ENCODE results near the gene PNMA6E.

Gene PNMA6E

GRCh38 chrX:153408221-153408721 lies 7.1 kb upstream of the PNMA6E start:
- H3K14ac ChIP-seq (ENCODE audit: low read length), result no peak overlapping the region
- no peaks in the 10 kb centered on the region for H3K79me1 ChIP-seq (ENCODE audit: low read depth, low read length)
- H3K4me3 ChIP-seq (ENCODE audit: low read length in 2 of 2), result no peak overlapping the region
- H4K8ac ChIP-seq (ENCODE audit: low read depth, low read length), result no peak overlapping the region
- no peak overlapping the region for H2BK5ac ChIP-seq (ENCODE audit: low read length)
- no peaks in the 10 kb centered on the region for H3K9me3 ChIP-seq (replicated peaks in 1 of 2; ENCODE audit: control insufficient read depth in 2 of 2, insufficient read depth in 1 of 2, low read depth in 1 of 2, low read length in 2 of 2)
- no peak overlapping the region for H3K23ac ChIP-seq (ENCODE audit: low read depth, low read length, poor library complexity)
- H3K4me1 ChIP-seq (ENCODE audit: control insufficient read depth in 2 of 2, insufficient read depth in 1 of 2, low read depth in 1 of 2, low read length in 2 of 2), result no peaks in the 10 kb centered on the region
- no peak overlapping the region for H3K4ac ChIP-seq (ENCODE audit: low read length)
- no peaks in the 10 kb centered on the region for H3K36me3 ChIP-seq (replicated peaks in 1 of 2; ENCODE audit: control insufficient read depth in 2 of 2, insufficient read depth in 2 of 2, low read length in 2 of 2)
- no peak overlapping the region for H3K4me2 ChIP-seq (ENCODE audit: insufficient read depth, low read length, poor library complexity, severe bottlenecking)
- no peak overlapping the region for H4K91ac ChIP-seq (ENCODE audit: low read depth, low read length, poor library complexity)
- H2BK12ac ChIP-seq (ENCODE audit: low read length), result no peak overlapping the region
- no peak overlapping the region for H2AK5ac ChIP-seq (ENCODE audit: low read depth, low read length)
- H2AFZ ChIP-seq (ENCODE audit: low read length), result no peak overlapping the region
- no peak overlapping the region for H3K18ac ChIP-seq (ENCODE audit: low read length)
- H2BK15ac ChIP-seq (ENCODE audit: low read length), result no peak overlapping the region
- no CpG with 5 or more reads among the region's 10 CpGs for WGBS, 2 donors (ENCODE audit: extremely low coverage in 2 of 2, insufficient read length in 2 of 2, insufficient replicate concordance in 1 of 2)
- no peak overlapping the region for H3K9ac ChIP-seq (ENCODE audit: low read depth, low read length, poor library complexity)
- peaks cover 0 to 82% (median 10%) of the 10 kb centered on the region in 3 experiments for H3K27me3 ChIP-seq (ENCODE audit: control insufficient read depth in 3 of 3, insufficient read depth in 3 of 3, low read depth in 1 of 3, low read length in 3 of 3)
- no peak overlapping the region for H2BK120ac ChIP-seq (ENCODE audit: low read depth, low read length)
- H3K27ac ChIP-seq (replicated peaks; ENCODE audit: low read length), result no peak overlapping the region
- no peak for DNase-seq (ENCODE audit: low spot score)

DNA sequence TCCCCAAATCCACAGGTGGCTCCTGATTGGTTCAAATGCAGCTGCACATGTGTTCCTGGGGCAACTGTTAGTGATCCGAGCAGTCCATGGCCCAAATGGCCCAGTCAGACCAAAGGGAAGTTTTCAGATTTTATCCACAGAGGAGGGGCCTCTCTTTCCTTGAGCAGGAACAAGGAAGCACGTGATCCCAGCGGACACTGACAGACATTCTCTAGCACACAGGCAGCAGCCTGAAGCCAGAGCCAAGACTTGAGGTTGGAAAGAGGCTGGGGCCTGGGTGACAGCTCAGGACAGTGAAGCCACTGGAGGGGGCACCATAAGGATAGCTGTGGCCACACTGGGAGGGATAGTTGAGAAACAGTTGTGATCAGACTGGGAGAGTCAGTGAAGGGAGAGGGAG lies 6.6 kb upstream of the PNMA6E start:
- Histone ChIP-seq H2BK12ac (ENCODE audit: low read length) (peak overlapping the region; percentile 22), H3K27me3 (ENCODE audit: control insufficient read depth in 3 of 3, insufficient read depth in 3 of 3, low read depth in 1 of 3, low read length in 3 of 3) (peaks cover 0 to 78% (median 10%) of the 10 kb centered on the region in 3 experiments)
- no peak for DNase-seq (ENCODE audit: low spot score)

DNA sequence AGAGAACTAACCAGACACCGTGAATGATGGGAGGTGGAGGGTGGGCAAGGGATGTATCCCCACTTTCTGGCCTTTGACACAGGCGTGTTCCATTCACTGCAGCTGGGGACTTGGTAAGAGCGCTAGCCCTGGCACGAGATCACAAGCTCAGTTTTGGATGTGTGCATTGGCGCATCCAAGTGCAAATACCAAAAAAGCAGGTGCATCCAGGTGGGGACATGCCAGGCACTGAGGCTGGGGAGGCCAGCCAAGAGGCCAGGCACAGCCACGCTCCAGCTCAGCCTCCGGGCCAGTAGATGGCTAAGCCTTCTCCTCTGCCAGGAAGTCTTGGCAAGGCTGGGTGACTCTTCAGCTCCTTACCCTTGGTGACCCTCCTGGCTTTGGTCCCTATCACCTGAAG lies 5.8 kb upstream of the PNMA6E start:
- no peak overlapping the region for H3K4me3 ChIP-seq (ENCODE audit: low read length in 2 of 2)
- no peak overlapping the region for H3K9ac ChIP-seq (ENCODE audit: low read depth, low read length, poor library complexity)
- H2BK5ac ChIP-seq (ENCODE audit: low read length), result no peak overlapping the region
- no peak overlapping the region for H4K8ac ChIP-seq (ENCODE audit: low read depth, low read length)
- DNase-seq (ENCODE audit: low spot score), result no peak
- peaks cover 0 to 69% (median 8%) of the 10 kb centered on the region in 3 experiments for H3K27me3 ChIP-seq (ENCODE audit: control insufficient read depth in 3 of 3, insufficient read depth in 3 of 3, low read depth in 1 of 3, low read length in 3 of 3)
- no peak overlapping the region for H2BK120ac ChIP-seq (ENCODE audit: low read depth, low read length)
- no peak overlapping the region for H3K23ac ChIP-seq (ENCODE audit: low read depth, low read length, poor library complexity)
- no peak overlapping the region for H2AK5ac ChIP-seq (ENCODE audit: low read depth, low read length)
- no peak overlapping the region for H2AFZ ChIP-seq (ENCODE audit: low read length)
- H3K18ac ChIP-seq (ENCODE audit: low read length), result no peak overlapping the region
- no peaks in the 10 kb centered on the region for H3K9me3 ChIP-seq (replicated peaks in 1 of 2; ENCODE audit: control insufficient read depth in 2 of 2, insufficient read depth in 1 of 2, low read depth in 1 of 2, low read length in 2 of 2)
- no peak overlapping the region for H3K14ac ChIP-seq (ENCODE audit: low read length)
- H3K36me3 ChIP-seq (replicated peaks in 1 of 2; ENCODE audit: control insufficient read depth in 2 of 2, insufficient read depth in 2 of 2, low read length in 2 of 2), result no peaks in the 10 kb centered on the region
- no peaks in the 10 kb centered on the region for H3K79me1 ChIP-seq (ENCODE audit: low read depth, low read length)
- no peak overlapping the region for H3K4me2 ChIP-seq (ENCODE audit: insufficient read depth, low read length, poor library complexity, severe bottlenecking)
- no peak overlapping the region for H3K27ac ChIP-seq (replicated peaks; ENCODE audit: low read length)
- WGBS, 2 donors (ENCODE audit: extremely low coverage in 2 of 2, insufficient read length in 2 of 2, insufficient replicate concordance in 1 of 2), result no CpG with 5 or more reads among the region's 7 CpGs
- H2BK12ac ChIP-seq (ENCODE audit: low read length), result no peak overlapping the region
- H2BK15ac ChIP-seq (ENCODE audit: low read length), result no peak overlapping the region
- H3K4ac ChIP-seq (ENCODE audit: low read length), result no peak overlapping the region
- H4K91ac ChIP-seq (ENCODE audit: low read depth, low read length, poor library complexity), result no peak overlapping the region
- H3K4me1 ChIP-seq (ENCODE audit: control insufficient read depth in 2 of 2, insufficient read depth in 1 of 2, low read depth in 1 of 2, low read length in 2 of 2), result no peaks in the 10 kb centered on the region

More for the DNA sequence above, 6.6 kb upstream of the PNMA6E start:
- H2BK120ac ChIP-seq (ENCODE audit: low read depth, low read length), result no peak overlapping the region
- H2BK5ac ChIP-seq (ENCODE audit: low read length), result no peak overlapping the region
- no peak overlapping the region for H3K27ac ChIP-seq (replicated peaks; ENCODE audit: low read length)
- no peak overlapping the region for H3K18ac ChIP-seq (ENCODE audit: low read length)
- H3K23ac ChIP-seq (ENCODE audit: low read depth, low read length, poor library complexity), result no peak overlapping the region
- H3K79me1 ChIP-seq (ENCODE audit: low read depth, low read length), result no peaks in the 10 kb centered on the region
- no peak overlapping the region for H4K8ac ChIP-seq (ENCODE audit: low read depth, low read length)
- H3K4me2 ChIP-seq (ENCODE audit: insufficient read depth, low read length, poor library complexity, severe bottlenecking), result no peak overlapping the region
- no peak overlapping the region for H3K4ac ChIP-seq (ENCODE audit: low read length)
- no peak overlapping the region for H3K14ac ChIP-seq (ENCODE audit: low read length)
- no peak overlapping the region for H4K91ac ChIP-seq (ENCODE audit: low read depth, low read length, poor library complexity)
- no peak overlapping the region for H2AK5ac ChIP-seq (ENCODE audit: low read depth, low read length)
- H3K9ac ChIP-seq (ENCODE audit: low read depth, low read length, poor library complexity), result no peak overlapping the region
- H3K4me1 ChIP-seq (ENCODE audit: control insufficient read depth in 2 of 2, insufficient read depth in 1 of 2, low read depth in 1 of 2, low read length in 2 of 2), result no peaks in the 10 kb centered on the region
- H2BK15ac ChIP-seq (ENCODE audit: low read length), result no peak overlapping the region
- no peaks in the 10 kb centered on the region for H3K9me3 ChIP-seq (replicated peaks in 1 of 2; ENCODE audit: control insufficient read depth in 2 of 2, insufficient read depth in 1 of 2, low read depth in 1 of 2, low read length in 2 of 2)
- H3K36me3 ChIP-seq (replicated peaks in 1 of 2; ENCODE audit: control insufficient read depth in 2 of 2, insufficient read depth in 2 of 2, low read length in 2 of 2), result no peaks in the 10 kb centered on the region
- no peak overlapping the region for H3K4me3 ChIP-seq (ENCODE audit: low read length in 2 of 2)
- no peak overlapping the region for H2AFZ ChIP-seq (ENCODE audit: low read length)
- WGBS, 2 donors (ENCODE audit: extremely low coverage in 2 of 2, insufficient read length in 2 of 2, insufficient replicate concordance in 1 of 2), result no CpG with 5 or more reads among the region's 3 CpGs

- Histone ChIP-seq H3K27me3 (ENCODE audit: control insufficient read depth in 3 of 3, insufficient read depth in 3 of 3, low read depth in 1 of 3, low read length in 3 of 3) (peaks cover 0 to 62% (median 3%) of the 10 kb centered on the region in 3 experiments), H3K4me2 (ENCODE audit: insufficient read depth, low read length, poor library complexity, severe bottlenecking) (no peak overlapping the region), H3K36me3 (replicated peaks in 1 of 2; ENCODE audit: control insufficient read depth in 2 of 2, insufficient read depth in 2 of 2, low read length in 2 of 2) (no peaks in the 10 kb centered on the region), H2BK15ac (ENCODE audit: low read length) (no peak overlapping the region), H3K9me3 (replicated peaks in 1 of 2; ENCODE audit: control insufficient read depth in 2 of 2, insufficient read depth in 1 of 2, low read depth in 1 of 2, low read length in 2 of 2) (no peaks in the 10 kb centered on the region), H2BK120ac (ENCODE audit: low read depth, low read length) (no peak overlapping the region), H3K4ac (ENCODE audit: low read length) (no peak overlapping the region), H2BK12ac (ENCODE audit: low read length) (no peak overlapping the region), H2BK5ac (ENCODE audit: low read length) (no peak overlapping the region), H2AFZ (ENCODE audit: low read length) (no peak overlapping the region), H3K27ac (replicated peaks; ENCODE audit: low read length) (no peak overlapping the region), H3K79me1 (ENCODE audit: low read depth, low read length) (no peaks in the 10 kb centered on the region), H3K14ac (ENCODE audit: low read length) (no peak overlapping the region), H3K4me1 (ENCODE audit: control insufficient read depth in 2 of 2, insufficient read depth in 1 of 2, low read depth in 1 of 2, low read length in 2 of 2) (no peaks in the 10 kb centered on the region), H2AK5ac (ENCODE audit: low read depth, low read length) (no peak overlapping the region), H3K9ac (ENCODE audit: low read depth, low read length, poor library complexity) (no peak overlapping the region), H4K8ac (ENCODE audit: low read depth, low read length) (no peak overlapping the region), H3K23ac (ENCODE audit: low read depth, low read length, poor library complexity) (no peak overlapping the region), H3K4me3 (ENCODE audit: low read length in 2 of 2) (no peak overlapping the region), H4K91ac (ENCODE audit: low read depth, low read length, poor library complexity) (no peak overlapping the region), H3K18ac (ENCODE audit: low read length) (no peak overlapping the region)
- WGBS, 2 donors (ENCODE audit: extremely low coverage in 2 of 2, insufficient read length in 2 of 2, insufficient replicate concordance in 1 of 2), result no CpG with 5 or more reads among the region's 9 CpGs
- DNase-seq (ENCODE audit: low spot score), result no peak
Observed at GRCh38 chrX:153406011-153406410, 4.9 kb upstream of the PNMA6E start.

Data from neuronal stem cell (in vitro differentiated cells).